Panc1 (cell line): ENCODE data around the gene CREB5. TPM values are rescaled to one million over a fixed set of nuclear protein-coding genes. Genes with fewer than 3 reads are reported as not detected.

Experiments
- ATAC-seq: fragments of 200-7000 bp; cut with Tn5 transposase; 2 replicates; pipeline ENCODE4 v1.9.1; 2020; ENCODE audit warnings: mild to moderate bottlenecking, moderate library complexity
- BruUV-seq: library from RNA; stranded (reverse); fragments of 400-500 nt; replicated peaks from 2 replicates; lab custom pipeline; 2021; lab: Mats Ljungman, UMichigan
- CTCF ChIA-PET: fragments of 300-600 bp; sonication (Branson Sonifier 250); formaldehyde crosslinking; loops from one replicate; lab custom pipeline; 2022; ENCODE audit warnings: antibody characterized with exemption; lab: Charles Lee
- POLR2A ChIA-PET: fragments of 300-600 bp; sonication (Branson Sonifier 250); formaldehyde crosslinking; loops from one replicate; lab custom pipeline; 2022; ENCODE audit warnings: antibody characterized with exemption; lab: Charles Lee
- DNase-seq: peaks from one replicate; pipeline ENCODE4 v3.0.0-alpha.2; 2010; ENCODE audit warnings: low read depth, low spot score
- H3K27ac ChIP-seq: 2 replicates; pipeline ENCODE4 v1.5.1; 2011; ENCODE audit warnings: mild to moderate bottlenecking, low read length, inconsistent platforms
- H3K27me3 ChIP-seq: fragments of 200-500 bp; sonication (Bioruptor generic); 2 replicates; pipeline ENCODE4 v1.6.0; 2014; ENCODE audit warnings: low read length, inconsistent platforms; ENCODE audit not compliant: control insufficient read depth, insufficient read depth
- H3K36me3 ChIP-seq: fragments of 200-500 bp; sonication (Bioruptor generic); 2 replicates; pipeline ENCODE4 v1.5.1; 2014; ENCODE audit warnings: inconsistent platforms, mild to moderate bottlenecking, low read length, moderate library complexity; ENCODE audit not compliant: control insufficient read depth, insufficient read depth
- H3K4me1 ChIP-seq: 2 replicates; pipeline ENCODE4 v1.5.1; 2011; ENCODE audit warnings: inconsistent platforms, mild to moderate bottlenecking, low read length, moderate library complexity; ENCODE audit not compliant: control insufficient read depth, insufficient read depth
- H3K4me3 ChIP-seq, 2 experiments: 2 replicates each; pipeline ENCODE4 v1.5.1; 2011 to 2012; ENCODE audit warnings: low read depth in 2 of 2, low read length in 2 of 2, mild to moderate bottlenecking in 2 of 2, inconsistent platforms in 1 of 2, moderate library complexity in 1 of 2
- H3K9me3 ChIP-seq: fragments of 200-500 bp; sonication (Bioruptor generic); 2 replicates; pipeline ENCODE4 v1.5.1; 2014; ENCODE audit warnings: low read depth, mild to moderate bottlenecking, inconsistent platforms, low read length, moderate library complexity; ENCODE audit not compliant: control insufficient read depth, insufficient read depth
- CTCF ChIP-seq: fragments of 450-650 bp; IDR thresholded peaks from 2 replicates; pipeline ENCODE4 v1.5.1; 2017; ENCODE audit warnings: mild to moderate bottlenecking
- POLR2AphosphoS5 ChIP-seq: IDR thresholded peaks from 2 replicates; pipeline ENCODE4 v1.6.1; 2012; ENCODE audit warnings: mild to moderate bottlenecking, low read depth, low read length, moderate library complexity
- SIN3A ChIP-seq: IDR thresholded peaks from 2 replicates; pipeline ENCODE4 v1.6.1; 2012; ENCODE audit warnings: low read depth, mild to moderate bottlenecking, low read length, moderate library complexity, borderline replicate concordance; ENCODE audit not compliant: insufficient read depth
- TCF7L2 ChIP-seq: IDR thresholded peaks from 2 replicates; pipeline ENCODE4 v1.6.1; 2011; ENCODE audit warnings: mild to moderate bottlenecking, low read depth, low read length, inconsistent platforms
- in situ Hi-C: cut with HindIII; loops from 2 replicates; pipeline ENCODE4 v1.10.0; 2016; ENCODE audit warnings: low sequenced_read_pairs, low pct_unique_long_range_greater_than_20kb
- intact Hi-C: fragments of 100-400 bp; cut with micrococcal nuclease; formaldehyde crosslinking; loops from one replicate; pipeline ENCODE4 v1.10.0; 2022; ENCODE audit not compliant: unreplicated experiment
- total RNA-seq: library from RNA; stranded (reverse); gene quantifications from one replicate; pipeline ENCODE4 v1.2.1, GENCODE V29; 2021; ENCODE audit not compliant: unreplicated experiment
- TF ChIP-seq, protein P1 (sequence below), 2 experiments: IDR thresholded peaks; 2 replicates each; pipeline ENCODE4 v1.6.1; 2011 to 2012; ENCODE audit warnings: low read depth in 2 of 2, control low read depth in 1 of 2, low read length in 1 of 2, mild to moderate bottlenecking in 1 of 2, moderate library complexity in 1 of 2; ENCODE audit not compliant: insufficient read depth in 1 of 2

Gene CREB5
- total RNA-seq, 1 experiment from 2014 or later: 3.1 TPM

- Histone ChIP-seq H3K27ac (no peak overlapping the region), H3K9me3 (no peaks in the 10 kb centered on the region), H3K36me3 (no peaks in the 10 kb centered on the region), H3K4me1 (no peaks in the 10 kb centered on the region), H3K27me3 (peaks cover 22% of the 10 kb centered on the region), H3K4me3 (no peak overlapping the region)
- in situ Hi-C loops (no loop called here), intact Hi-C loops (no loop called here)
- TF ChIP-seq SIN3A: no peak
- TF ChIP-seq, protein P1, sequence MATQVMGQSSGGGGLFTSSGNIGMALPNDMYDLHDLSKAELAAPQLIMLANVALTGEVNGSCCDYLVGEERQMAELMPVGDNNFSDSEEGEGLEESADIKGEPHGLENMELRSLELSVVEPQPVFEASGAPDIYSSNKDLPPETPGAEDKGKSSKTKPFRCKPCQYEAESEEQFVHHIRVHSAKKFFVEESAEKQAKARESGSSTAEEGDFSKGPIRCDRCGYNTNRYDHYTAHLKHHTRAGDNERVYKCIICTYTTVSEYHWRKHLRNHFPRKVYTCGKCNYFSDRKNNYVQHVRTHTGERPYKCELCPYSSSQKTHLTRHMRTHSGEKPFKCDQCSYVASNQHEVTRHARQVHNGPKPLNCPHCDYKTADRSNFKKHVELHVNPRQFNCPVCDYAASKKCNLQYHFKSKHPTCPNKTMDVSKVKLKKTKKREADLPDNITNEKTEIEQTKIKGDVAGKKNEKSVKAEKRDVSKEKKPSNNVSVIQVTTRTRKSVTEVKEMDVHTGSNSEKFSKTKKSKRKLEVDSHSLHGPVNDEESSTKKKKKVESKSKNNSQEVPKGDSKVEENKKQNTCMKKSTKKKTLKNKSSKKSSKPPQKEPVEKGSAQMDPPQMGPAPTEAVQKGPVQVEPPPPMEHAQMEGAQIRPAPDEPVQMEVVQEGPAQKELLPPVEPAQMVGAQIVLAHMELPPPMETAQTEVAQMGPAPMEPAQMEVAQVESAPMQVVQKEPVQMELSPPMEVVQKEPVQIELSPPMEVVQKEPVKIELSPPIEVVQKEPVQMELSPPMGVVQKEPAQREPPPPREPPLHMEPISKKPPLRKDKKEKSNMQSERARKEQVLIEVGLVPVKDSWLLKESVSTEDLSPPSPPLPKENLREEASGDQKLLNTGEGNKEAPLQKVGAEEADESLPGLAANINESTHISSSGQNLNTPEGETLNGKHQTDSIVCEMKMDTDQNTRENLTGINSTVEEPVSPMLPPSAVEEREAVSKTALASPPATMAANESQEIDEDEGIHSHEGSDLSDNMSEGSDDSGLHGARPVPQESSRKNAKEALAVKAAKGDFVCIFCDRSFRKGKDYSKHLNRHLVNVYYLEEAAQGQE (IDR thresholded peaks at IDR 0.05; ENCODE audit: insufficient read depth in 1 of 2, low read depth in 2 of 2, low read length in 1 of 2): no peak
- no peak for TF ChIP-seq TCF7L2
- no peak for TF ChIP-seq POLR2AphosphoS5
- no peak for TF ChIP-seq CTCF
- ATAC-seq (no peak), DNase-seq (no peak)
- POLR2A ChIA-PET: no interaction called here
- CTCF ChIA-PET: no interaction called here
- no TSS peak for BruUV-seq
These were observed 434.9 kb downstream of the CREB5 start for GRCh38 chr7:28847176-28847575.

- in situ Hi-C loops (no loop called here), intact Hi-C loops (no loop called here)
- H3K27ac ChIP-seq: no peak overlapping the region
- H3K9me3 ChIP-seq: no peaks in the 10 kb centered on the region
- CTCF ChIA-PET: no interaction called here
- TF ChIP-seq, protein P1 (IDR thresholded peaks at IDR 0.05; ENCODE audit: insufficient read depth in 1 of 2, low read depth in 2 of 2, low read length in 1 of 2): no peak
- no peak for TF ChIP-seq CTCF
- TF ChIP-seq SIN3A: no peak
- TF ChIP-seq POLR2AphosphoS5: no peak
- TF ChIP-seq TCF7L2: no peak
- peaks cover 26% of the 10 kb centered on the region for H3K27me3 ChIP-seq
- POLR2A ChIA-PET: no interaction called here
- no peaks in the 10 kb centered on the region for H3K4me1 ChIP-seq
- no peak for ATAC-seq
- no peak for DNase-seq
- H3K4me3 ChIP-seq: no peak overlapping the region
- BruUV-seq: no TSS peak
- H3K36me3 ChIP-seq: no peaks in the 10 kb centered on the region
These were observed 435.4 kb downstream of the CREB5 start for GRCh38 chr7:28847681-28848080.
